ENCODE results near the gene PTGES.

PTGES gene

DNA sequence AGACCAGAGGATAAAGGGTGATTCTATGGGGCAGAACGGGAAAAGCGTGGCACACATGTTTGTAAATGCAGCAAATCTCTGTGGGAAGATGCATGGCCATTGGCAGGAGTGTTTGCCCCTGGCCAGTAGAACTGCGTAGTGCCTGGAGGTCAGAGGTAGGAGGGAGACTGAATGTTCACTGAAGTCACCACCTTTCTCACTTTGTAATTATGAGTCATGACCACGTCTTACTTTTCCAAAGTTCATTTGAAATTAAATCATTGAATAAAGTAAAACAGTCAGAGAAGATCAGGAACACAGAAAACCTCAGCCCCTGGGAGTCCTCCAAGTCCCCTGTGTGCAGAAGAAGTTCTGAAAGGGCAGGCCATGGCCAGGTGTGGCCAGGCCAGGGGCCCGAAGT, 4.6 kb downstream of the PTGES start:
- H3K4me3 ChIP-seq (ENCODE audit: low read length), result no peak overlapping the region

DNA sequence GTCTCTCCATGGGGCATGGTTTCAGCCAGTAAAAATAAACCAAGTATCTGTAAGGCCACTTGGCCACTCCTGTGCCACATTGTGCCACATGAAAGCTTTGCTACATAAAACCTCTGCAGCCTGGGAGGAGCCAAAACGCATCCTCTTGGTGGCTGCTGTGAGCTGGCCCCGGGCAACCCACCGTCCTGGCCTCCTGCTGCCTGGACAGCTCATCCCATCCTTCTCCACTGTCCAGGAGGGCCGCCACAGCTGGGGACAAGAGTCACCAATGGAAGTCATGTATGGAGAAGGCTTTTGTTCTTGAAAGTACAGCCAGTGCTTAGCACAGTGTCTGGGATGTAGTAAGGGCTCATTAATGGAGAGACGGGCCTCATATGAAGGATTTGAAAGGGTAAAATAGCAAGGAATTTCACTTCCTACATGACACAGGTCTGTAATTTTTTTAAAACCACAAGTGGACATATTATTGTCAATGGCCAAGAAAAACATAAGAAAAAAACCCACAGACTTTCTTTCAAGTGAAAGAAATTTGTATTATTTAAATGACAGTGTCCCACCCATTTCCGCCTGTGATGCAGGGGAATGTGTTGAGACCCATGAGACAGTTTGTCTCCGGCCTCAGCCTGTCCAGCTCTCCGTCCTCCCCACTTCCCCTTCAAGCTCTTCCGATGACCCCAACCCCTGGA, 6.6 kb downstream of the PTGES start:
- Histone ChIP-seq H3K4me3 (ENCODE audit: low read length) (no peak overlapping the region), H2AFZ (ENCODE audit: low read depth, low read length) (no peak overlapping the region), H3K9me3 (ENCODE audit: insufficient read depth, low read length) (no peaks in the 10 kb centered on the region), H3K9ac (ENCODE audit: low read length) (no peak overlapping the region), H3K4me2 (ENCODE audit: low read length) (no peak overlapping the region), H3K27me3 (ENCODE audit: low read depth, low read length) (no peaks in the 10 kb centered on the region), H3K79me2 (ENCODE audit: low read length) (no peaks in the 10 kb centered on the region), H3K4me1 (ENCODE audit: low read length) (peaks cover 7% of the 10 kb centered on the region), H4K20me1 (ENCODE audit: insufficient read depth, low read length) (no peaks in the 10 kb centered on the region), H3K27ac (ENCODE audit: low read length) (no peak overlapping the region), H3K36me3 (replicated peaks; ENCODE audit: low read depth, low read length) (no peaks in the 10 kb centered on the region)
- TF ChIP-seq, protein P1, sequence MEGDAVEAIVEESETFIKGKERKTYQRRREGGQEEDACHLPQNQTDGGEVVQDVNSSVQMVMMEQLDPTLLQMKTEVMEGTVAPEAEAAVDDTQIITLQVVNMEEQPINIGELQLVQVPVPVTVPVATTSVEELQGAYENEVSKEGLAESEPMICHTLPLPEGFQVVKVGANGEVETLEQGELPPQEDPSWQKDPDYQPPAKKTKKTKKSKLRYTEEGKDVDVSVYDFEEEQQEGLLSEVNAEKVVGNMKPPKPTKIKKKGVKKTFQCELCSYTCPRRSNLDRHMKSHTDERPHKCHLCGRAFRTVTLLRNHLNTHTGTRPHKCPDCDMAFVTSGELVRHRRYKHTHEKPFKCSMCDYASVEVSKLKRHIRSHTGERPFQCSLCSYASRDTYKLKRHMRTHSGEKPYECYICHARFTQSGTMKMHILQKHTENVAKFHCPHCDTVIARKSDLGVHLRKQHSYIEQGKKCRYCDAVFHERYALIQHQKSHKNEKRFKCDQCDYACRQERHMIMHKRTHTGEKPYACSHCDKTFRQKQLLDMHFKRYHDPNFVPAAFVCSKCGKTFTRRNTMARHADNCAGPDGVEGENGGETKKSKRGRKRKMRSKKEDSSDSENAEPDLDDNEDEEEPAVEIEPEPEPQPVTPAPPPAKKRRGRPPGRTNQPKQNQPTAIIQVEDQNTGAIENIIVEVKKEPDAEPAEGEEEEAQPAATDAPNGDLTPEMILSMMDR (IDR thresholded peaks at IDR 0.05; ENCODE audit: low read depth, low read length), result no peak
- no peak for TF ChIP-seq EZH2phosphoT487 (IDR thresholded peaks at IDR 0.05; ENCODE audit: low read depth)

More for the DNA sequence above, 4.6 kb downstream of the PTGES start:
- Histone ChIP-seq H4K20me1 (ENCODE audit: insufficient read depth, low read length) (no peaks in the 10 kb centered on the region), H3K9ac (ENCODE audit: low read length) (no peak overlapping the region), H3K9me3 (ENCODE audit: insufficient read depth, low read length) (no peaks in the 10 kb centered on the region), H3K36me3 (replicated peaks; ENCODE audit: low read depth, low read length) (no peaks in the 10 kb centered on the region), H3K4me2 (ENCODE audit: low read length) (no peak overlapping the region), H3K27me3 (ENCODE audit: low read depth, low read length) (peaks cover 7% of the 10 kb centered on the region; the same call in 1 of the 2 replicates), H3K79me2 (ENCODE audit: low read length) (no peaks in the 10 kb centered on the region), H3K27ac (ENCODE audit: low read length) (no peak overlapping the region), H2AFZ (ENCODE audit: low read depth, low read length) (no peak overlapping the region), H3K4me1 (ENCODE audit: low read length) (peaks cover 7% of the 10 kb centered on the region)
- TF ChIP-seq, protein P1 (IDR thresholded peaks at IDR 0.05; ENCODE audit: low read depth, low read length), result no peak
- no peak for TF ChIP-seq EZH2phosphoT487 (IDR thresholded peaks at IDR 0.05; ENCODE audit: low read depth)

DNA sequence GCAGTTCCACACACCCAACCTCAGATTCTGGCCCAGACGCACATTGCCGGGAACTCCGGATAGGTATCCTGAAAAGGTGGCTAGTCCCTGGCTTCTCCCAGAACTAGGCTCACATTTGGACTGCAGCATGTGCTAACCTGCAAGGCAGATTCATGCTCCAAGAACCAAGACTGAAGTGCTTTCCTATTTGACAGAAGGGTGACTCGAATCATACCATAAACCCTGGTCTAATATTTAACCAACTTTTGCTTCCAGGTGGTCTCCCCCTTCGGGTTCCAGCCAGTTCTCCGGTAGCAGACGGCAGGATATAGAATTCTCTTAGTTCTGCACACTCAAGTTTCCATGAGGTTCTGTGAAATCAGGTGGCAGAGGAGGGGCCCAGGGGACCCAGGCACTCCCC, 7.6 kb downstream of the PTGES start:
- Histone ChIP-seq H3K79me2 (ENCODE audit: low read length) (no peaks in the 10 kb centered on the region), H3K36me3 (replicated peaks; ENCODE audit: low read depth, low read length) (no peaks in the 10 kb centered on the region), H3K4me3 (ENCODE audit: low read length) (no peak overlapping the region), H2AFZ (ENCODE audit: low read depth, low read length) (no peak overlapping the region), H3K27ac (ENCODE audit: low read length) (no peak overlapping the region), H4K20me1 (ENCODE audit: insufficient read depth, low read length) (no peaks in the 10 kb centered on the region), H3K9me3 (ENCODE audit: insufficient read depth, low read length) (no peaks in the 10 kb centered on the region), H3K4me1 (ENCODE audit: low read length) (peaks cover 7% of the 10 kb centered on the region), H3K27me3 (ENCODE audit: low read depth, low read length) (no peaks in the 10 kb centered on the region), H3K4me2 (ENCODE audit: low read length) (no peak overlapping the region), H3K9ac (ENCODE audit: low read length) (no peak overlapping the region)
- TF ChIP-seq, protein P1 (IDR thresholded peaks at IDR 0.05; ENCODE audit: low read depth, low read length), result no peak
- no peak for TF ChIP-seq EZH2phosphoT487 (IDR thresholded peaks at IDR 0.05; ENCODE audit: low read depth)

DNA sequence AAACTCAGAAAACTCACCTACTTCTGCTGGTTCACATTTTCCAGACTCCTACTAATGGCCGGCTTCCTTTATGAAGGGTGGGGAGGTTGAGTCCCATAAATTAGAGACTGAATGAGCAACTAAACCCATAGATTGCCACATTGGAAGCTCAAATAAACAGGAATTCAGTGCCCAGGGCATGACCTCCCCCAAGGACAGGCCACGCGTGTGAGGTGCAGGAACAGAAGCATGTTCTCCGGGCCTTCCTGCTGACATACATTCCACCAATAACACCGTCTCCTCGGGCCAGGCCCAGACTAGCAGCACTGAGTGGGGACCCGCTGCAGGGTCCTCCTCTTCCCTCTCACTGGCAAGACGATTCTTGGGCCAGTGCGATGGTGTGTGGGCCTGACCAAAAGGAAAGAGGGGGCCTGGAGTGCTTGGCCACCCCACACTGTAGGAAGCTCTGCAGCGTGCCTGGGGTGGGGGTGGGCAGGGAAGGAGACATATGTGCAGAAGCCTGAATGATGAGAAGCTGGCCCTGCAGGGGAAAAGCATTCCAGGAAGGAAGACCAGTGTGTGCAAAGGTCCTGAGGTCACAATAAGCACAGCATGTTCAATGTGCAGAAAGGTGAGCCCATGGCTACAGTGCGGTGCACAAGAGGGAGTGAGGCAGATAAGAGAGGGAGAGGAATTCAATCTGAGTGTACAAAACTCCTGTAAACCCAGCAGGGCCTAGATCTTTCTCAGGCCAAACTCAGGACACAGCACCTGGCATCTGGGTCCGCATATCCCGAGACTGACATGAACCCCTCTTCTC, 12.0 kb downstream of the PTGES start:
- no peak overlapping the region for H3K4me2 ChIP-seq (ENCODE audit: low read length)
- H3K9ac ChIP-seq (ENCODE audit: low read length), result no peak overlapping the region
- no peaks in the 10 kb centered on the region for H3K9me3 ChIP-seq (ENCODE audit: insufficient read depth, low read length)
- H2AFZ ChIP-seq (ENCODE audit: low read depth, low read length), result no peak overlapping the region
- no peaks in the 10 kb centered on the region for H3K36me3 ChIP-seq (replicated peaks; ENCODE audit: low read depth, low read length)
- H3K4me3 ChIP-seq (ENCODE audit: low read length), result no peak overlapping the region
- peaks cover 9% of the 10 kb centered on the region for H3K4me1 ChIP-seq (ENCODE audit: low read length)
- H3K27ac ChIP-seq (ENCODE audit: low read length), result no peak overlapping the region
- H3K27me3 ChIP-seq (ENCODE audit: low read depth, low read length), result no peaks in the 10 kb centered on the region
- no peaks in the 10 kb centered on the region for H4K20me1 ChIP-seq (ENCODE audit: insufficient read depth, low read length)
- H3K79me2 ChIP-seq (ENCODE audit: low read length), result no peaks in the 10 kb centered on the region
- TF ChIP-seq, protein P1 (IDR thresholded peaks at IDR 0.05; ENCODE audit: low read depth, low read length), result no peak
- TF ChIP-seq EZH2phosphoT487 (IDR thresholded peaks at IDR 0.05; ENCODE audit: low read depth), result no peak
